Esophagus squamous epithelium (tissue), 5 donors: Measurements from ENCODE around the gene PLEKHA5. TPM values are rescaled to one million over a fixed set of nuclear protein-coding genes. Genes with fewer than 3 reads are reported as not detected.
"Not testable (repeated sequence)": the region's sequence is repeated elsewhere in the genome, so short reads cannot be mapped to it uniquely, and the experiment has no call there.

ENCODE experiments used
- DNase-seq: peaks from one replicate; lab custom pipeline; 2025; lab: John Stamatoyannopoulos, UW
- H3K27ac ChIP-seq, 4 donors: fragments of 200-600 bp; sonication (generic); one replicate each; pipeline ENCODE4 v1.5.1; 2016 to 2019; ENCODE audit warnings: mild to moderate bottlenecking in 1 of 4
- H3K27me3 ChIP-seq, 4 donors: fragments of 200-600 bp; sonication (generic); 1 replicate in 3 of 4; 2 replicates in 1 of 4; pipeline versions ENCODE4 v1.5.1 to v1.6.0; 2017 to 2021; ENCODE audit warnings: antibody characterized with exemption in 1 of 4
- H3K36me3 ChIP-seq, 3 donors: fragments of 200-600 bp; sonication (generic); one replicate each; pipeline ENCODE4 v1.5.1; 2016 to 2019
- H3K4me1 ChIP-seq, 3 donors: fragments of 200-600 bp; sonication (generic); one replicate each; pipeline ENCODE4 v1.5.1; 2017 to 2019
- H3K4me3 ChIP-seq, 4 donors: fragments of 200-600 bp; sonication (generic); 1 replicate in 3 of 4; 2 replicates in 1 of 4; pipeline ENCODE4 v1.5.1; 2016 to 2019; ENCODE audit warnings: mild to moderate bottlenecking in 2 of 4, moderate library complexity in 1 of 4
- H3K9me3 ChIP-seq, 3 donors: fragments of 200-600 bp; sonication (generic); one replicate each; pipeline ENCODE4 v1.5.1; 2016 to 2019
- CTCF ChIP-seq, 6 experiments: fragments of 450-650 bp in 4 of 6; fragments of 200-600 bp in 2 of 6; sonication (generic) in 2 of 6; IDR thresholded peaks; one replicate each; pipeline ENCODE4 v1.5.1; 2016 to 2019; ENCODE audit warnings: antibody characterized with exemption in 6 of 6, mild to moderate bottlenecking in 4 of 6, moderate library complexity in 4 of 6
- POLR2A ChIP-seq, 4 donors: fragments of 450-650 bp; IDR thresholded peaks; one replicate each; pipeline ENCODE4 v1.6.1; 2017; ENCODE audit warnings: antibody characterized with exemption in 4 of 4, mild to moderate bottlenecking in 4 of 4, moderate library complexity in 3 of 4
- WGBS, 2 donors: methylation state at CpG; one replicate each; pipeline ENCODE4 v1.1.5; 2018; 5-methylcytosine and 5-hydroxymethylcytosine counted together
- intact Hi-C: fragments of 100-400 bp; cut with DNase I; formaldehyde crosslinking; loops from one replicate; pipeline ENCODE4 v1.15.0; 2022
- total RNA-seq, 4 donors: library from RNA; depleted of rRNA; stranded (reverse); fragments of >200 nt; gene quantifications; one replicate each; pipeline ENCODE4 v1.1.0, GENCODE V29; 2016
- donor health status: DM: yes; HTN: yes; CAD: no.

PLEKHA5 gene
- total RNA-seq, 4 donors from 2014 or later: 16.1 to 43.7 (median 29.3) TPM

GRCh38 chr12:19326102-19326501 lies 196.6 kb downstream of the PLEKHA5 start:
- Histone ChIP-seq H3K4me3 (no peak overlapping the region), H3K9me3 (no peaks in the 10 kb centered on the region), H3K27me3 (no peaks in the 10 kb centered on the region), H3K27ac (no peak overlapping the region), H3K36me3 (peaks cover 0 to 56% (median 0%) of the 10 kb centered on the region in 3 donors), H3K4me1 (no peaks in the 10 kb centered on the region)
- no peak for DNase-seq
- no peak for TF ChIP-seq POLR2A (IDR thresholded peaks at IDR 0.05)
- TF ChIP-seq CTCF (IDR thresholded peaks at IDR 0.05): no peak
- intact Hi-C loops: no loop called here

GRCh38 chr12:19332196-19332595 lies 202.7 kb downstream of the PLEKHA5 start:
- TF ChIP-seq POLR2A (IDR thresholded peaks at IDR 0.05) (no peak), CTCF (IDR thresholded peaks at IDR 0.05) (no peak)
- no peaks in the 10 kb centered on the region for H3K9me3 ChIP-seq
- no peaks in the 10 kb centered on the region for H3K27me3 ChIP-seq
- H3K36me3 ChIP-seq: peaks cover 0 to 70% (median 4%) of the 10 kb centered on the region in 3 donors
- DNase-seq: no peak
- H3K27ac ChIP-seq: no peak overlapping the region
- no peak overlapping the region for H3K4me3 ChIP-seq
- intact Hi-C loops: no loop called here
- H3K4me1 ChIP-seq: no peaks in the 10 kb centered on the region

- Histone ChIP-seq H3K4me1 (no peaks in the 10 kb centered on the region), H3K27ac (no peak overlapping the region), H3K36me3 (peaks cover 0 to 87% (median 9%) of the 10 kb centered on the region in 3 donors), H3K4me3 (no peak overlapping the region), H3K27me3 (no peaks in the 10 kb centered on the region), H3K9me3 (peaks cover 0 to 7% (median 6%) of the 10 kb centered on the region in 3 donors)
- WGBS, 2 donors: 96 to 97% methylated on average over 4 of the region's 5 CpGs
- no peak for DNase-seq
- TF ChIP-seq POLR2A (IDR thresholded peaks at IDR 0.05) (no peak), CTCF (IDR thresholded peaks at IDR 0.05) (no peak)
- intact Hi-C loops: no loop called here
These were observed 208.9 kb downstream of the PLEKHA5 start for GRCh38 chr12:19338405-19338804.

GRCh38 chr12:19350850-19351249 lies 221.3 kb downstream of the PLEKHA5 start:
- H3K4me3 ChIP-seq, DNase-seq, H3K27me3 ChIP-seq, H3K9me3 ChIP-seq, H3K4me1 ChIP-seq, intact Hi-C loops, H3K27ac ChIP-seq: not testable (repeated sequence)
- 52 to 62% methylated on average over 4 of the region's 4 CpGs for WGBS, 2 donors
- peaks cover 0 to 100% (median 0%) of the 10 kb centered on the region in 3 donors for H3K36me3 ChIP-seq

- WGBS, 2 donors: 65 to 94% methylated on average over 2 of the region's 2 CpGs
- TF ChIP-seq POLR2A (IDR thresholded peaks at IDR 0.05): no peak
- no peak for TF ChIP-seq CTCF (IDR thresholded peaks at IDR 0.05)
- Histone ChIP-seq H3K4me1 (no peaks in the 10 kb centered on the region), H3K36me3 (peaks cover 0 to 100% (median 0%) of the 10 kb centered on the region in 3 donors), H3K27me3 (no peaks in the 10 kb centered on the region), H3K4me3 (no peak overlapping the region), H3K9me3 (no peaks in the 10 kb centered on the region), H3K27ac (no peak overlapping the region)
- DNase-seq: no peak
- intact Hi-C loops: no loop called here
These were observed 221.8 kb downstream of the PLEKHA5 start for GRCh38 chr12:19351346-19351745.

- Histone ChIP-seq H3K27ac (peak overlapping the region; percentile 18 to 65 (median 46)), H3K27me3 (no peaks in the 10 kb centered on the region), H3K9me3 (no peaks in the 10 kb centered on the region), H3K4me1 (peaks cover 0 to 10% (median 0%) of the 10 kb centered on the region in 3 donors), H3K36me3 (peaks cover 4 to 89% (median 12%) of the 10 kb centered on the region in 3 donors), H3K4me3 (no peak overlapping the region)
- intact Hi-C loops: loop anchor here (5.0 kb wide), 1 partner anchor 168 kb away; no protein-coding TSS in a partner anchor
- TF ChIP-seq CTCF (IDR thresholded peaks at IDR 0.05): no peak
- no peak for TF ChIP-seq POLR2A (IDR thresholded peaks at IDR 0.05)
- DNase-seq: no peak
- WGBS, 2 donors: 38 to 48% methylated on average over 6 of the region's 6 CpGs
These were observed 240.2 kb downstream of the PLEKHA5 start for GRCh38 chr12:19369691-19370148.
